Skeletal muscle cell (primary cell): Measurements from ENCODE around the gene PATZ1.
"Not testable (repeated sequence)": the region's sequence is repeated elsewhere in the genome, so short reads cannot be mapped to it uniquely, and the experiment has no call there.

ENCODE experiments used
- DNase-seq: peaks from one replicate; pipeline ENCODE4 v3.0.0-alpha.2; 2010; ENCODE audit warnings: low read depth
- H3K4me3 ChIP-seq: 2 replicates; pipeline ENCODE4 v1.5.1; 2011; ENCODE audit warnings: low read depth, mild to moderate bottlenecking, control low read depth, low read length, moderate library complexity

Gene PATZ1

GRCh38 chr22:31323578-31324550 lies 22.3 kb downstream of the PATZ1 start:
- no peak for DNase-seq
- H3K4me3 ChIP-seq = no peak overlapping the region

GRCh38 chr22:31321421-31321820 lies 24.7 kb downstream of the PATZ1 start:
- no peak for DNase-seq
- no peak overlapping the region for H3K4me3 ChIP-seq

- DNase-seq, H3K4me3 ChIP-seq: not testable (repeated sequence)
Measured at GRCh38 chr22:31314220-31314619, 31.9 kb downstream of the PATZ1 start.

- DNase-seq = no peak
- no peak overlapping the region for H3K4me3 ChIP-seq
Measured at GRCh38 chr22:31313366-31314147, 32.6 kb downstream of the PATZ1 start.

DNA sequence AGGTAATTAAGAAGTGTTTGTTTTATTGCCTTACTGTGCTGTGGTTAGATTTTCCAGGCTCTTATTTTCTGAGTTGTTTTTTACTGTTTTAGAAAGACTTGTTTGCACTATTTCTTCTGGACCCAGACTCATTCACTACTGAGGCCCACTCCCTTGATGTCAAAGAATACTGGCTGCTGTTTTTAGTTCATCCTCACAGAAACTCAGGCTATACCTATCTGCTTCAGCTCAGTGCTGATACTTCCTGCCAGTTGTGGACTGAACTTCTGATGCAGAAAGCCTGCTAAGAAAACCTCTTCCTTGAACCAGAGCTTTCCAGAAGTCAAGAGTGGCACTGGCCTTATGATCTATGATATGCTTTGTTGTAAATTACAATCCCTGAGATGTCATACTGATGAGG lies 38.0 kb downstream of the PATZ1 start:
- DNase-seq = no peak
- no peak overlapping the region for H3K4me3 ChIP-seq

DNA sequence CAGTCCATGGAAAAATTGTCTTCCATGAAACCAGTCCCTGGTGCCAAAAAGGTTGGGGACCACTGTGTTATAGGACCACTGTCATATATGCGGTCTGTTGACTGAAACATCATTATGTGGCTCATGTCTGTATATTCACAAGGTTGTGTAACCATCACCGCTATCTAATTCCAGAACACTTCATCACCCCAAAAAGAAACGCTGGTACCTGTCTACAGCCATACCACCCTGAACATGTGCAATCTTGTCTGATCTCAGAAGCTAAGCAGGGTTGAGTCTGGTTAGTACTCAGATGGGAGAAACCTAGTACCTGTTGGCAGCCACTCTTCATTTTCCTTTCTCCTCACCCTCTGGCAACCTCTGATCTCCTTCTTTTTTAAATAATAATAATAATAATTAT lies 41.0 kb downstream of the PATZ1 start:
- DNase-seq = no peak
- no peak overlapping the region for H3K4me3 ChIP-seq

DNA sequence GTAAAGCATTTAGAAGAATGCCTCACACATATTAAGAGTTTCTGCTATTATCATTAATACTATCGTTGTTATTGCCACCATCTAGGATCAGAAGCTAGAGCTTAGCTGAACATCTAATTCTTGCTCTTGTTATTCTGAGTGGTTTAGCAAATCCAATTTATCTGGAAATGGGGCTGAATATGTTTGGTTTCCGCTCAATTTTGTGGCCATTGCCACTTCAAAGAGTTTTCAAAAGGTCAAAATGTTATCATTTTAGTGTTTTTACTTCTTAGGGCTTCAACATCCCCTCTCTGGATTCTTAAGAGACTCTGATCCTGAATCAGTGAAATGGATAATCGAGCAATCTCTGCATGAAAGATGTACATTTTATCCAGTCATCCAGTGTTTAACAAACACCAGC lies 43.6 kb downstream of the PATZ1 start:
- no peak for DNase-seq
- no peak overlapping the region for H3K4me3 ChIP-seq

DNA sequence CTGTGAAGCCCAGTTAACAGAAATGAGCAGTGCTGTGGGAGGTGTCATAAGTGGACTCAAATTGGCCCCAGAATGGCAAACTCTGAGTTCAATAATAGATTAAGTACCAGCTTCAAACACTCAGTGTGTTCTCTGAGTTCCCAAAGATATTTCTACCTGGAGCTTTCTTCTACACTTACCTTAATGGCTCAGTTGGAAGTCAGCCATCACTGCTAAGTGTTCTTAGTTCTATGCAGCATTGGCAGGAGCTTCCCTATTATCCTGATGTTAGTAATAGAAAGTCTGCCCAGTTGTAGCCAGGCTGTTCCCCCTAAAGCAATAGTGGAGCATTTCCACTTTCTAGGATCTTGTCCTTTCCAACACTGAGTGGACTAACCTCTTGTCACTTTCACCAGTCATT lies 44.1 kb downstream of the PATZ1 start:
- DNase-seq = no peak
- no peak overlapping the region for H3K4me3 ChIP-seq

GRCh38 chr22:31300896-31301295 lies 45.2 kb downstream of the PATZ1 start:
- no peak for DNase-seq
- H3K4me3 ChIP-seq = no peak overlapping the region

DNA sequence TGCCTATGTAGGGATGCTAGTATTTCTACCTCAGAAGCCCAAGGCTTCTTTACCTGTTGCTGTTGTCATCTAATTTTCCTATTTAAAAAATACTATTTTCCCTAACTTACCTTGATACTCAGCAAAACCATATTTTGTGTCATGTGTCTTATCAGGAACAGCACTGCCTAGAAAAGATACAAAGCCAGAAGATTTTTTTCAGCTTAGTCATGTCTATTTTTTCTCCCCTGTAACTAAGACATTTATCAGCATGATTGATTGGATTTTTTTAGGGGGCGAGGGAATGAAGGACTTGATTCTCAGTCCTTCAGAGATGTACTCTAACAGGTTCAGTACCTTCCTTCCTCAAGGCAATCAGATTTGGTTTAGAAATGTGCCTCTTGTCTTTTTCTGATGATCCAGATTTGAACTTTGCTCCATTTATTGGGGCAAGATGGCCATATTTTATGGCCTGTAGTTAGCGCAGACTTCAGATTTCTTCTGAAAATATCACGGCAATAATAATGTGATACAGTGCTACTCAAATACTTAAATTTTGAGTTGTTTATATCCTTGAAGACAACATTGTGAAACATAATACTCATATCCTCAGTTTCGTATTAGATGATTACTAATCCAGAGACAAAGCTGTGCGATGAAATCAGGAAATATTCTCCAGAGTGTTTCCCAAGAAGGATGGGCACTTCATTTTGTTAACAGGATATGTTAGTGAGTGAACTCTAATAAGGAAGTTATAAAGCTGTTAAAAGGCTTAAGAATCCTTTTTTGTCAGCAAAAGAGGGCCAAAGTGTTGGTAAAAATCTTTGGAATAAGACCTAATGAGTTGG lies 50.1 kb downstream of the PATZ1 start:
- no peak overlapping the region for H3K4me3 ChIP-seq
- DNase-seq = no peak

GRCh38 chr22:31295360-31295759 lies 50.8 kb downstream of the PATZ1 start:
- no peak overlapping the region for H3K4me3 ChIP-seq
- no peak for DNase-seq

- peak within 1 kb of the TSS; percentile 71 for H3K4me3 ChIP-seq
- DNase-seq = peak; percentile 50
Measured at GRCh38 chr22:31292236-31292989, 53.7 kb downstream of the PATZ1 start, which contains the start of gene PIK3IP1. Gene PIK3IP1, minus strand, starts transcription at chr22:31292488. Its CDS starts 144 bp downstream, at chr22:31292344.

DNA sequence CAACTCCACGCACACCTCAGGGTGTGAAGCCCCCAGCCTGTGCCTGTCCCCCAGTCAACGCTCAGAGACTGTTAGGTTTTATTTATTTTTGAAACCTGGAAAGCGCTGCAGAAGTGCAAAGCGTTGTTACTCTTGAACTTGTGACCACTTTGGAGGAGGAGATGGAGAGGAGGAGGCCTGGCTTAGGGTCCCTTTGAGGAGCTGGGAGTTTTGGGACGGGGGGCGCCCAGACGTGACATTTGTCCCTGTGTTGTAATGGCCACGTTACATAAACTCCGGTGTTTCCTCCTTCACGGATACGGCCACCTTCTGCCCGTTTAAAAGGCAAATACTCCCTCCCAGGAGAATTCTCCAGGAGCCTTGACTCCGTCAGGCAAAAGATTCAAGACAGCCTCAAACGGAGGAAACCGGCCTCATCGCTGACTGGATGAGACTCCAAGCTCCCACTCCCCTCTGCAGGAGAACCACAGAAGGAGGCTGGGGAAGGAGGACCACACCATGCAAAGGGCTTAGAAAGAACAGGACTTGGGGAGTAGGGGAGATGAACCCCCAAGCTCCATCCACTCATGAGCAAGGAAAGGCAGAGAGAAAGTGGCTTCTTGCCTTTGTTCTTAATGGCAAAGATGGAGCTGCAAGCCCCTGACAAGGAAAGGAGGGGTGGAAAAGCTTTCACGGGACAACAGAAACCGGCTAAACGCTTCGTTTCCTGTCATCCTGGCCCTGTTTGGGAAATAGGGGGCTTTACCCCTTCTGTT lies 54.5 kb downstream of the PATZ1 start:
- DNase-seq = no peak
- peak overlapping the region; percentile 71 for H3K4me3 ChIP-seq

GRCh38 chr22:31290494-31291471 lies 55.4 kb downstream of the PATZ1 start:
- DNase-seq = peak; percentile 67
- peak overlapping the region; percentile 71 for H3K4me3 ChIP-seq

DNA sequence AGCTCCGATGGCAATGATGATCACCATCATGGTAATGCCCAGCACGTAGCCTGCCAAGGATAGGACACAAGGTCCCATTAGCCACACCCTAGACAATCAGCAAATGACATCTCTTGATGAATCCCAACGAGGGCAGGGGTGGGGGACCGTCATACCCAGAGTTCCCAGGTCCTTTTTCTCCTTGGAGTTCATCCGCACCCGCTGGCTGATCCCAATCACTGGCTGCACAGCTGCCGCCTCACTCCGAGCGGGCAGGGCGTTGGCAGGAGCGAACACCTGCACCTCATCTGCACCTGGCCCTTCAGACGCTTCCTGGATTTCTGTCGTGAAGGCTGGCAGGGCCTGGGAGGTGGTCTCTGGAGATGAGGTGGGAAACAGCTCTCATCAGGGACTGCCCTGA lies 56.8 kb downstream of the PATZ1 start:
- no peak overlapping the region for H3K4me3 ChIP-seq
- DNase-seq = no peak

DNA sequence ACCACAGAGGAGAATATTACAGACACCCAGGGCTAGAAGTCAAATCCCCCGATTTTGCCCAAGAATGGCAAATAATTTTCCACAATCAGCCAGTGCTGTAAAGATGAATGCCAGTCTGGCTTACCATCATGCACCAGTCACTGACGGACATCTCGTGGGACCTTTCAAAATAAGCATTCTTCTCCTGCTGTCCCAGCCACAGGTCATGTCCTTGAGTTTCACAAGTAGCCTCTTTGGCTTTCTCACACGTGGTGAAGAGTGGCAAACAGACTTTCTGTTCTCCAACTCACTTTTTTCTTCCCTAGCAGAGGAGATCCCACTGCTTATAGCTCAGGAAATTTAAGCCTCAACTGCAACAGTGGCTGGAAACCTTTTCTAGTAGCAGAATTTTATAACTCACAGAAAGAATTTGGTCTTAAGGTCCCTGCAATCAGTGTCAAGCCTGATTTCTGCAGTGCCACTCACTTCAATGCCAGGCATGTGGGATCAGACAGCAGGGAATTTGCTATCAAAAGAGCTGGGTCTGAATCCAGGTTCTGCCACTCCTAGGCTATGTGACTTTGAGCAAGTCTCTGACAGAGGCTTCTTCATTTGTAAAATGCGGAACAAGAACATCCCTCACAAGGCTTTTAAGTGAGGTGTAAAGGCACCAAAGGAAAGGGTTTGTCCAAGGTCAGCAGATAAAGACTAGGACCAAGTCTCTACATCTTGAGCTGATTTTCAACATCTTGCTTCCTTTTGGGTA lies 57.5 kb downstream of the PATZ1 start:
- no peak for DNase-seq
- H3K4me3 ChIP-seq = no peak overlapping the region
